ENCODE results near the gene TCL1B.

DNA sequence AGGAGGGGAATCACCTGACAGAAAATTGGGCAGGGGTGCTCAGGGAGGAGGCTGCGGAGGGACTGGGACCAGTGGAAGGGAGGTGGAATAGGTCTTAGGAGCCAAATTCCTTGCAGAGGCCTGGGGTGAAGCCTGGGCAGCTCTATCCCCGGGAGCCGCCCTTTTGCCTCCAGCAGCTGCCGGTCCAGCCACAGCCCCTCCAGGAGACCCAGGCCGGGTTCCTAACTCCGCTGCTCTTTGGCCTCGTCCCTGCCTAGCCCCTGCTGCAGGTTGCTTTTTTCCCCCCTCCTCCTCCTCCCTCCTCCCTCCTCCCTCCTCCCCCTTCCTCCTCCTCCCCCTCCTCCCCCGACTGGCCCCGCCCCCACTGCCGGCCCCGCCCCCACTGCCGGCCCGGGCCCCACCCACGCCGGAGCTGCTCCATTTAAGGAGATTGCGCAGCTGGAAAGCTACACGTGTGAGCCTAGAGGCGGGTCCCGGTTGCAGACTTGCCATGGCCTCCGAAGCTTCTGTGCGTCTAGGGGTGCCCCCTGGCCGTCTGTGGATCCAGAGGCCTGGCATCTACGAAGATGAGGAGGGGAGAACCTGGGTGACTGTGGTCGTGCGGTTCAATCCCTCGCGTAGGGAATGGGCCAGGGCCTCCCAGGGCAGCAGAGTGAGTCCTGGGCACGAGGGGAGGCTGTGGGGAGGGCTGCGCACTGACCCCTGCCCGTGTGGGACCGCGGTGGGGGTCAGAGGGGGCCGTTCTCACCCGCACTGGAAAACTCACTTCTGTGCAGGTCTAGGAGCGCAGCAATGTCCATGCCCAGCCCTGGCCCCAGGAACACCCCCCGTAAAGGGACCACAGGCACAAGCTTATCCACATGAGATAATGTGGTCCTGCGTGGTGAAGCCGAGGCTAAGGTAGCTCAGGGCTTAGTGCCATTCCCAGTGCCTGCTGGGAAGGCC lies at the start of gene TCL1B:
- TF ChIP-seq CTCF (IDR thresholded peaks at IDR 0.05) (no peak), POLR2AphosphoS5 (IDR thresholded peaks at IDR 0.05) (no peak), EP300 (IDR thresholded peaks at IDR 0.05) (no peak), POLR2A (IDR thresholded peaks at IDR 0.05) (no peak)
